Uterus (tissue), 4 donors: Measurements from ENCODE around the gene AREL1. TPM values are rescaled to one million over a fixed set of nuclear protein-coding genes. Genes with fewer than 3 reads are reported as not detected.

Source experiments
- DNase-seq, 2 donors: peaks; one replicate each; pipeline ENCODE4 v3.0.0-alpha.2; 2019 to 2020
- H3K27ac ChIP-seq, 2 donors: fragments of 200-600 bp; sonication (generic); 1 replicate in 1 of 2; 2 replicates in 1 of 2; pipeline ENCODE4 v1.5.1; 2016 to 2018
- H3K27me3 ChIP-seq, 2 donors: fragments of 200-600 bp; sonication (generic); one replicate each; pipeline ENCODE4 v1.5.1; 2018 to 2019; ENCODE audit warnings: control low read depth in 1 of 2
- H3K36me3 ChIP-seq, 2 donors: fragments of 200-600 bp; sonication (generic); one replicate each; pipeline ENCODE4 v1.5.1; 2019; ENCODE audit warnings: control low read depth in 1 of 2
- H3K4me1 ChIP-seq, 2 donors: fragments of 200-600 bp; sonication (generic); one replicate each; pipeline ENCODE4 v1.5.1; 2018 to 2019; ENCODE audit warnings: control low read depth in 1 of 2
- H3K4me3 ChIP-seq, 2 donors: fragments of 200-600 bp; sonication (generic); 1 replicate in 1 of 2; 2 replicates in 1 of 2; pipeline ENCODE4 v1.5.1; 2018 to 2019; ENCODE audit warnings: mild to moderate bottlenecking in 1 of 2
- H3K9me3 ChIP-seq, 2 donors: fragments of 200-600 bp; sonication (generic); one replicate each; pipeline ENCODE4 v1.5.1; 2019; ENCODE audit warnings: control low read depth in 1 of 2
- CTCF ChIP-seq, 4 experiments: fragments of 200-600 bp in 2 of 4; fragments of 450-650 bp in 2 of 4; sonication (generic) in 2 of 4; IDR thresholded peaks; one replicate each; pipeline ENCODE4 v1.5.1; 2016 to 2019; ENCODE audit warnings: antibody characterized with exemption in 4 of 4, mild to moderate bottlenecking in 2 of 4, moderate library complexity in 1 of 4
- POLR2A ChIP-seq, 2 donors: fragments of 450-650 bp; IDR thresholded peaks; one replicate each; pipeline ENCODE4 v1.6.1; 2016; ENCODE audit warnings: antibody characterized with exemption in 2 of 2, mild to moderate bottlenecking in 1 of 2, moderate library complexity in 1 of 2
- intact Hi-C: fragments of 100-400 bp; cut with DNase I; formaldehyde crosslinking; loops from one replicate; pipeline ENCODE4 v1.15.1; 2023; ENCODE audit warnings: low total_unique reads
- total RNA-seq, 4 donors: library from RNA; depleted of rRNA in 3 of 4; stranded (reverse); fragments of >200 nt in 3 of 4; gene quantifications; one replicate each; pipeline versions ENCODE4 v1.1.0 to v1.2.4, GENCODE V29; 2014 to 2023
- donor health status: DM: yes; HTN: yes; CAD: no.

The AREL1 gene
- total RNA-seq, 4 donors from 2014 or later: 2.1 to 33.8 (median 22.3) TPM

- TF ChIP-seq CTCF (IDR thresholded peaks at IDR 0.05) (no peak), POLR2A (IDR thresholded peaks at IDR 0.05) (no peak)
- Histone ChIP-seq H3K4me1 (no peaks in the 10 kb centered on the region), H3K4me3 (no peak overlapping the region), H3K36me3 (no peaks in the 10 kb centered on the region), H3K9me3 (no peaks in the 10 kb centered on the region), H3K27ac (no peak overlapping the region), H3K27me3 (no peaks in the 10 kb centered on the region)
- intact Hi-C loops: no loop called here
- DNase-seq: no peak
These were observed 19.7 kb downstream of the AREL1 start for GRCh38 chr14:74693191-74693590.

GRCh38 chr14:74691456-74691855, 21.4 kb downstream of the AREL1 start:
- intact Hi-C loops: no loop called here
- Histone ChIP-seq H3K4me3 (no peak overlapping the region), H3K4me1 (no peaks in the 10 kb centered on the region), H3K27me3 (no peaks in the 10 kb centered on the region), H3K27ac (peak overlapping the region; percentile 6 to 30), H3K36me3 (no peaks in the 10 kb centered on the region), H3K9me3 (no peaks in the 10 kb centered on the region)
- TF ChIP-seq CTCF (IDR thresholded peaks at IDR 0.05) (no peak), POLR2A (IDR thresholded peaks at IDR 0.05) (no peak)
- DNase-seq: no peak

GRCh38 chr14:74685921-74686678, 26.8 kb downstream of the AREL1 start:
- H3K4me3 ChIP-seq: no peak overlapping the region
- no peak for TF ChIP-seq CTCF (IDR thresholded peaks at IDR 0.05)
- no peak for TF ChIP-seq POLR2A (IDR thresholded peaks at IDR 0.05)
- intact Hi-C loops: no loop called here
- no peaks in the 10 kb centered on the region for H3K9me3 ChIP-seq
- DNase-seq: no peak
- H3K4me1 ChIP-seq: no peaks in the 10 kb centered on the region
- no peaks in the 10 kb centered on the region for H3K27me3 ChIP-seq
- H3K27ac ChIP-seq: no peak overlapping the region
- no peaks in the 10 kb centered on the region for H3K36me3 ChIP-seq

GRCh38 chr14:74685056-74685455, 27.8 kb downstream of the AREL1 start:
- no peak for TF ChIP-seq POLR2A (IDR thresholded peaks at IDR 0.05)
- no peak for TF ChIP-seq CTCF (IDR thresholded peaks at IDR 0.05)
- Histone ChIP-seq H3K36me3 (no peaks in the 10 kb centered on the region), H3K27me3 (no peaks in the 10 kb centered on the region), H3K4me1 (no peaks in the 10 kb centered on the region), H3K9me3 (no peaks in the 10 kb centered on the region), H3K27ac (no peak overlapping the region), H3K4me3 (no peak overlapping the region)
- intact Hi-C loops: no loop called here
- DNase-seq: no peak

GRCh38 chr14:74684434-74684833, 28.4 kb downstream of the AREL1 start:
- H3K27ac ChIP-seq: no peak overlapping the region
- no peaks in the 10 kb centered on the region for H3K36me3 ChIP-seq
- H3K4me1 ChIP-seq: no peaks in the 10 kb centered on the region
- no peaks in the 10 kb centered on the region for H3K27me3 ChIP-seq
- no peaks in the 10 kb centered on the region for H3K9me3 ChIP-seq
- TF ChIP-seq CTCF (IDR thresholded peaks at IDR 0.05) (no peak), POLR2A (IDR thresholded peaks at IDR 0.05) (no peak)
- H3K4me3 ChIP-seq: no peak overlapping the region
- DNase-seq: no peak
- intact Hi-C loops: no loop called here
